GM18498 (cell line): ENCODE measurements around the gene NR6A1.
A peak's percentile ranks its signal among the peaks of the same experiment; 100 is the strongest.

Experiments used
- ATAC-seq: cut with Tn5 transposase; IDR thresholded peaks from one replicate; pipeline ENCODE4 v1.9.1; 2021; ENCODE audit warnings: mild to moderate bottlenecking, moderate library complexity; ENCODE audit not compliant: unreplicated experiment

The NR6A1 gene

DNA sequence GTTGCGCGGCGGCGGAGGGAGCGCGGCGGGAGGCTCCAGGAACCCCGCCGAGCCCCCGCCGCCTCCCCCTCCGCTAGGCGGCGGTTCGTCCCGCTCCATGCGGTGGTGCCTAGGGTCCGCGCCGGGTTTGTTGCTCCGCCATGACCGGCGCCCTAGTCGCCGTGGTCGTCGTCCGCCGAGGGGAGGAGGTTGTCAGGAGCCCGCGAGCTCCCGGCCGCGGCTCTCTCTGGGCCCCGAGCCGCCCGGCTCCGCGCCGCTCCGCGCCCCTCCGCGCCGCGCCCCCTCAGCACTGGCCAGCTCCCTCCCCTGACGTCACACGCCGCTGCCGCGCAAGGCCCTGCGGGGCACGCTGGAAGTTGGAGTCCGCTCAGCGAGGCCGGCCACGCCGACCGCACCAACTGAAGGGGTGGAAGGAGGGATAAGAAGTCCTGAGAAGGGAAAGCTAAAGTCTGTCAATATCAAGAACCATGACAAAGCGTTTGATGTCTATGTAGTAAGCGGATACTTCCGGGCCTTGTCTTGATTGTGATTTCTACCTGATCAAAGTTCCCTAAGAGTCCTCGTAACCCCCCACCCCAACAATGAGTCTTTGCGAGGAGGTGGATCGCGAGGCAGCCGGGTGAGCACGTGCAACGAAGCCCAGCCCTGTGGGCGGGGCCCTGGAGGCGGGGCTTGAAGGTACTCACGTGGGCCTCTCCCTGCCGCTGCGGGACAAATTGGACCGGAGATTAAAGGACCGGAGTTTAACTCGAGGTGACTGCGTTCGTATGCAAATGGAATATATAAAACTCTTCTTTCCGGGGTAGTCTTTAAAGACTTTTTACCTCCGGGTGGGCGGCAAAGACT, at the start of gene NR6A1:
NR6A1 (minus strand) TSS at position 291 of the 846 bp plus-strand sequence.
- peak; percentile 90 for ATAC-seq

DNA sequence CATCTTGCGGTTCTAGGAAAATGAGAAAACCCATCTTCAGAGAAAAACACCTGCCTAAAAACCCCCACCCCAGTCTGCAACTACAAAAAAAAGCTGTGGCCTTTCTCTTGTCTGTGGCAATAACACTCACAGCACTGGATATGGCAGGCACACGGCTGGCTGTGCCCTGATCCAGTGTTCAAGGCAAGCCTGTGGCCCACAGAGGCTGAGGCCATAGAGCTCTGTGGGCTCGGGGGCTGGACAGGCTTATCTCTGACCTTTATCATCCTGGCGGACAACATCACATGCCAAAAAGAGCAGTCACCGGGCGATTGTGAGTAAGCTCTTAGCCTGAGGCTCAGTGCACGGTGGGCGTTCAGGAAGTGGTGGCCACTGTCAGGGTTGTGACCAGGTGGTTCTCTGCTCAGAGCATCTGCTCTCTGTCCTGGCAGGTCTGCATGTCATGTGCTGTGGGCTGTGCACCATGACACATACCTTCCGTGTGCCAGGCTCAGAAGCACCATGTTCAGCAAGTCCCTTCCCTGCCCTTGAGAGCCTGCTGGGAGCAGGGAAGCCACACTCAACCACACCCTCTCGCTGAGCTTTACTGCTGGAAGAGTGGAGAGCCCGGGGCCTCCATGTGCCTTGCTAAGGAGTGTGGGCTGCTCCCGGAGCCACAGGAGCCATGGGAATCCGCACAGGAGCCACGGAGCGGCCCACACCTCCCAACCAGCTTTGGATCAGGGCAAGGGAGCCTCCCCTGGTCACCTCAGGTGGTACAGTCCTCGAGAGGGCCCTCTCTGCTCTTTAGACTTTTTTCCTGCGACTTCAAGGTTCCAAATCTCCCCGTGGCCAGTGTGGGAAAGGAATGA, 47.5 kb upstream of the NR6A1 start:
- no peak for ATAC-seq

DNA sequence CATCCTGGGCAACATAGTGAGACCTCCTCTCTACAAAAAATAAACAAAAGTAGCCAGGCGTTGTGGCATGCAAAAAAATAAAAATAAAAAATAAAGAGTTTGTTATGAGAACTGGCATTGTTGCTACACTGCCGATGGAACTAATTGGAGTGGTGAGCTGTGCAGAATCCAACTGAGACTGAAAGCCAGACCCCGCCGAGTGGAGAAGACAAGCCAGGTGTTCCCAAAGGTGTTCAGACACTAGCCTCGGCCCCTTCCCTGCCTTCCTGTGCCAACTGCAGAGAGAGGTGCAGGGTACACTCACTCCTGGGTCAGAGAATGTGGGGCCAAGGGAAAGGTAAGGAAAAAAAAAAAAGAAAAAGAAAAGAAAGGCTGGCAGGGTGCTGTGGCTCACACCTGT, 44.5 kb upstream of the NR6A1 start:
- ATAC-seq: no peak

DNA sequence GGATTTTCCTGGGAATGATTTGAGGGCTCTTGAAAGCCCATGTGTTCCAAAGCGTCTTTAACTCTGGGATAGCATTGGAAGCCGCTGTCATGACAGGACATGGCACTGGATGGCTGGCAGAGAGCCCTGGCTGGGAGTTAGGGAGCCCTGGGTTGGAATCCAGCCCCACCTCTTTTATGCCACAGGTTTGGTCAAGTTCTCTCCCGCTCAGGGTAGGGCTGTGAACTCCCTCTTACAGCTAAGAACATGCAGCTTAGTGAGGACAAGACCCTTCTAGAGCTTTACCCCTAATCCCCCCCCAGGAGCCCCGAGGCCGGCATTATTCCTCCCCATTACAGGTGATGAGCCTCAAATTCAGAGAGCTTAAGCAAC, 43.0 kb upstream of the NR6A1 start:
- ATAC-seq: no peak

DNA sequence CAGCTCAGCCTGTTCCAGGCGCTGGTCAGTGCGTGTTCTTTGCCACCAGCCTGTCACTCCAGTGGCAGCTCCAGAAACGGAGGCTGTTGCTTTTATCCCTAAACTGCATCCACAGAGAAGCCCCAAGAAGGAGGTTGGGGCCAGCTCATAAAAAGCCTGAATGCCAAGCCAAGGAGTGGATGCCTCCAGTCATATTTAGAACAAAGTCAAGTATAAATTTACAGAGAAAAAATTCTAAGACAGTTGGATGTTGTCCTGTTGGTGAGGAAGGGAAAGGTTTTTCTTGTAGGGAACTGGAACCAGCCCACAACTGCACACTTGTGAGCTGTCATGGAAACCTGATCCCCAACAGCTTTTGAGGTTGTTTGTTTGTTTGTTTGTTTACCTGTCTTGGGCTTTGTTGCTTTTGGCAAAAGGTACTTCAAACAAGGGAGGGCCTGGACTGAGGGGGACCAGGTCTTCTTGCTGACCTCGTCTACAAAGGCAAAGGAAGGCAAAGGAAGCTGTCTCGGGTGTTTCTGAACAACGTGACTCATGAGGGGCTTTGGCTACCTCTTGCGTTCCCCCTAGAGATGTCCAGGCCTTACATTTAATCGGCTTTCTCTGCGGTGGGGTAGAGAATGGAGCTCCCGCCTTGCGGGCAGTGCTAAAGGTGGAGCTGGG, 42.5 kb upstream of the NR6A1 start:
- ATAC-seq: no peak

DNA sequence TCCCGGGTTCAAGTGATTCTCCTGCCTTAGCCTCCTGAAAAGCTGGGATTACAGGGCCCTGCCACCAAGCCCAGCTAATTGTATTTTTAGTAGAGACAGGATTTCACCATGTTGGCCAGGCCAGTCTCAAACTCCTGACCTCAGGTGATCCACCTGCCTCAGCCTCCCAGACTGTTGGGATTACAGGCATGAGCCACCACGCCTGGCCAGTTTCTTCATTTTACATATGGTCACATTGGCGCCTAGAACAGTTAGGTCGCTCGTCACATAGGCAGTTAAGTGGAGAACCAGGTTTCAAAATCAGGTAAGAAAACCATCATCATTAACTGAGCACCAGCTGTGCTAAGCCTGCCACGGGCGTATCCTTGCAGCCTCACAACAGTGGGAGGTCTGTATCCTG, 41.9 kb upstream of the NR6A1 start:
- no peak for ATAC-seq

DNA sequence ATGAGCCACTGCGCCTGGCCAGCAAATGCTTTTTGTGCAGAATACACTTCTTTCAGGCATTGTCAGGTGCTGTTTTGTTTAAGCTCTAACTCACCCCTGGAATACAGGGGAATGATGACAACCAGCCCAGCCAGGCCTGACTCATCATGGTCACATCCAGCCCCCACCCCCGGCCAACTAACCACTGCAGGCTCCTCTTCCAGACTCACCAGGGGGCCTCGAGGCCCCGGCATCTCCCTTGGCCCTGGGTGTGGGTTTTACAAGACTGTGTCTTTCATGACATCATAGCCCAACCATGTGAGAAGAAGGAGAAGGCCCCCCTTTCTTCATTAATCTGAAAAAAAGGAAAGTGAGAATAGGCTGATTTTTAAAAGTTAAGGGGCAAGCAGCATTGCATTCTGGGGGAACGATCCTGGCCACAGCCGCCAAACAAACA, 41.3 kb upstream of the NR6A1 start:
- ATAC-seq: no peak

DNA sequence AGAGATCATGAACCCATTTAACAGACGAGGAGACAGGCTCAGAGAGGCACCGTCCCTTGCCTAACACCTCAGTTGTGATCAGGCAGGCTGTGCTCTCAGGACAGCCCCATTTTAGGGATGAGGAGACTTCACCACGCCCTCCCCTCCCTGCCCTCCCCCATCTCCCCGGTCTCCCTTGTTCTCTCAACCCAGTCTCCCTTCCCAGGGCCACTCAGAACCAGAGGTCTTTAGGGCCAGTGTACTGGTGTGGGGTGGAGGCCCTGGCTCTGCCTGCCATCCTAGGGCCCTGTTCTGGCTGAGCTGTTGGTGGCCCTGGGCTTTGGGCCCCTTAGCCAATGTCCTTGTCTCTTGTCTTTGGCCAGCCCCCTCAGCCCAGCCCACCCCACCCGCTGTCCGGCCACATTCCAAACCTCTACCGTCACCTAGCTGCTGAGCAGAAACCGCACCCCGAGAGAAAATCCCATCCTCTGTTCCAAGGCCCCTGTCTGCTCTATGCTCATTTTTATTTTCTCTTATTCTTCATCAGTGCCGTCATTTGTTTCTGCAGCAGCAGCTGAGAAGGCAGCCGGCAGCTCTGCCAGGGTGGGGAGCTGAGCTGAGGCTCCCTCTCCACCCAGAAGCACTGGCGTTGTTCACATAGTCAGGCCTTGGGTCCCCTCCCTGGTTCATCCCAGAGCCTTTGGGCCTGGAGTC, 39.7 kb upstream of the NR6A1 start:
- ATAC-seq: no peak

DNA sequence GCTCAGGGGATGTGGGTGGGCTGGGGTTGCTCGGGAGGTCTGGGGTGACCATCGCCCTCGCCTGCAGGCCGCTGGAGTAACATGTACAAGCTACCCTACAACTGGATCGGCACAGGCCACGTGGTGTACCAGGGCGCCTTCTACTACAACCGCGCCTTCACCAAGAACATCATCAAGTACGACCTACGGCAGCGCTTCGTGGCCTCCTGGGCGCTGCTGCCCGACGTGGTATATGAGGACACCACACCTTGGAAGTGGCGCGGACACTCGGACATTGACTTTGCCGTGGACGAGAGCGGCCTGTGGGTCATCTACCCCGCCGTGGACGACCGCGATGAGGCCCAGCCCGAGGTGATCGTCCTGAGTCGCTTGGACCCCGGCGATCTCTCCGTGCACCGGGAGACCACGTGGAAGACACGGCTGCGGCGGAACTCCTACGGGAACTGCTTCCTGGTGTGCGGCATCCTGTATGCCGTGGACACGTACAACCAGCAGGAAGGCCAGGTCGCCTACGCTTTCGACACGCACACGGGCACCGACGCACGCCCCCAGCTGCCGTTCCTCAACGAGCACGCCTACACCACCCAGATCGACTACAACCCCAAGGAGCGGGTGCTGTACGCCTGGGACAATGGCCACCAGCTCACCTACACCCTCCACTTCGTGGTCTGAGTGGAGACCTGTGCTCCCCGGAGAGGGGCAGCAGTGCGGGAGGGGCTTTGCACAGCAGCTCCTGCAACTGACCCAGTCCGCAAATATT, 38.8 kb upstream of the NR6A1 start:
- ATAC-seq: no peak

DNA sequence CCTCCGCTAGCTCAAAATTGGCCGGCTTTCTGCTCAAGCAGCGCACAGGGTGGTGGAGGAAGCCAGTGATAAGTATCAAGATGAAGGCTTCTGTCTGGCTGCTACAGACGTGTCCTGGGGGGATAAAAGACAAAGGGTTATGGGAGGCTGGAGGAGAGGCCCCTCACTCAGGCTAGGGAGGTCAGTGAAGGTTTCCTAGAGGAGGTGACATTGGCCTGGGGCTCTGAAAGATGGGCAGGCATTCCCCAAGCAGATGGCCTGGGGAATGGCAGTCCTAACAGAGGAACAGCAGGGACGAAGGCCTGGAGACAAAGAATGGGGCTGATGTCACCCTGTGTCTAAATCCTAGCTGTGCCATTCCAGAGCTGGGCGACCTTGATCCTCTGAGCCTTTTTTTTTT, 38.1 kb upstream of the NR6A1 start:
- ATAC-seq: no peak

DNA sequence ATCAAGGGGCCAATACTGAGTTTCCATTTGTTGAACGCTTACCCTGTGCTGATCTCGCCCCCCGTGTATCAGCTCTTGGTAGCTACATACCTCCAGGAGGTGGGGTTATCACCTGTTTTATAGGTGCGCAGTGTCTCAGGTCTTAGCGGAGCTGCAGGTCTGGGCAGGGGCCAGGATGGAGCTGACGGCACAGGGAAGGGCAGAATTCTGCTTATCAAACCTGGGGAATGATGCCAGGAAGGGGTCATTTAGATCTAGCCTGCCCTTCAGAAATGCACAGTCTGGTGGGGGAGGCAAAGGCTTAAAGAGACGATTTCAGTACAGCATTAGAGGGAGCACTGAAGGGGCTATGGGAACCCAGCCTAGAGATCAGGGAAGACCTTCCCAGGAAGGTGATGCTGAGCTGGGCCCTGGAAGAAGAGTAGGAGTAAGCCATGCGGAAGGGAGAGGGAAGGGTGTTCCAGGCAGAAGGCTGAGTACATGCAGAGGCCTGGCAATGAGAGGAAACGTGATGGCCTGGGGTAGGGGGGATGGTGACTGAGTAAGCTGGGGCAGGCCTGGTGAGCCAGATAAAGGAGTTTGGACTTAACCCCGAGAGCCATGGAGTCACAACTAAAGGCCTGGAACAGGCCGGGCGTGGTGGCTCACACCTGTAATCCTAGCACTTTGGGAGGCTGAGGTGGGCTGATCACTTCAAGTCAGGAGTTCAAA, 37.3 kb upstream of the NR6A1 start:
- no peak for ATAC-seq

DNA sequence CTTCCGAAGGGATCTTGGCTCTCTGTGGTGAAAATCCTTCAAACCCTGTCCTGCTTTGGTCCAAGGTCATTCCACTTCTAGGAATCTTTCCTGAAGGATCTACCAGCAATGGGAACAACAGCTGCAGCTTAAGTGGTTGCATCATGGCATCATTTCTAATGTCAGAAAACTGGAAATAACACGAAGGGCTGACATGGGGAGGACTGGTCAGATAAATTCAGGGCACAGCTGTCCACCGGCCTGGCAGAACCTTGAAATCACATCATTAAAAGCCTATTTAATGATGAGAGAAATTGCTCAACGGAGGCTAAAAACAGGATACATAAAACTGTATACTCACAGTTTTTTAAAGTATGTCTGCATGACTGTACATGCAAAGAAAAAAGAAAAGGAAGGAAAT, 34.1 kb upstream of the NR6A1 start:
- ATAC-seq: no peak

DNA sequence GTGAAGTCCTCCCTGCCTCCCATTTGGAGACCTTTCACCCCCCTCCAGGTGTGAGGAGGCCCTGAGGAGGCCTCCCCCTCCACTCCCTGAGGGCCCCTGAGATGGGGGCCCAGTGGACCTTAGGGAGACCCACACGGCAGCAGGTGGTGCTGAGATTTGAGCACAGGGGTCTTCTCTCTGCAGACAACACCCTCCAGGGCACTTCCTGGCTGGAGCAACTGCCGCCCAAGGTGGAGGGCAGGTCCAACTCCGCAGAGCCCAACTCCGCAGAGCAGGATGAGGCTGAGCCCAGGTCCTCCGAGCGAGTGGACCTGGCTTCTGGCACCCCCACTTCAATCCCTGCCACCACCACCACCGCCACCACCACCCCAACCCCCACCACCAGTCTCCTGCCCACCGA, 32.8 kb upstream of the NR6A1 start:
- no peak for ATAC-seq

DNA sequence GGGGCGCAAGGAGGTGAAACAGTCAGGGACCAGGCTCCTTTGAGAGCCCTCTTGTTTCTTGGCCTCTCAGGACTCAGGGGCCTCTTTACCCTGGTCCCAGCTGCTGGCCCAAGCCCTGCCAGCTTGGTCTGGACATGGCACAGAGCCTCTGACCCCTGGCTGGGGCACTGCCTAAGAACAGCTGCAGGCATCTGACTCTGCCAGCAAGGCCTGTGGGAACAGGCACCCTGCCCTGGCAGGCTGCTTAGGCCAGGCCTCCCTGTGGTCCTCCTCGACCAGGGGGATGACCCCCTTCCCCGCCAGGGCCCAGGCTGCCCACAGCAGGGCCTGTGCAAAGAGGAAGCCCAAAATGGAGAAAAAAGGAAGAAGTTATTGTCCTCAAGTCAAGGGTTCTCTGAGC, 31.3 kb upstream of the NR6A1 start:
- ATAC-seq: no peak

DNA sequence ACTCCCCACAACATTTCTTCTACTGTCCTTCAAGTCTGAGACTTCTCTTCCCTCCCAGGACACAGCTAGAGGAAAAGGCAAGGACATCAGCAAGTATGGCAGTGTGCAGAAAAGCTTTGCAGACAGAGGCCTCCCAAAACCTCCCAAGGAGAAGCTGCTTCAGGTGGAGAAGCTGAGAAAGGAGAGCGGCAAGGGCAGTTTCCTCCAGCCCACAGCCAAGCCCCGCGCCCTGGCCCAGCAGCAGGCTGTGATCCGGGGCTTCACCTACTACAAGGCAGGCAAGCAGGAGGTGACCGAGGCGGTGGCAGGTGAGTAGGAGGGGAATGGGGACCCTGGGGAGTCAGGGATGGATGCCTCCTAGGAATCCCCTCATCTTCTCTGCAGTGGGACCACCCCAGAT, 30.2 kb upstream of the NR6A1 start:
- ATAC-seq: no peak

DNA sequence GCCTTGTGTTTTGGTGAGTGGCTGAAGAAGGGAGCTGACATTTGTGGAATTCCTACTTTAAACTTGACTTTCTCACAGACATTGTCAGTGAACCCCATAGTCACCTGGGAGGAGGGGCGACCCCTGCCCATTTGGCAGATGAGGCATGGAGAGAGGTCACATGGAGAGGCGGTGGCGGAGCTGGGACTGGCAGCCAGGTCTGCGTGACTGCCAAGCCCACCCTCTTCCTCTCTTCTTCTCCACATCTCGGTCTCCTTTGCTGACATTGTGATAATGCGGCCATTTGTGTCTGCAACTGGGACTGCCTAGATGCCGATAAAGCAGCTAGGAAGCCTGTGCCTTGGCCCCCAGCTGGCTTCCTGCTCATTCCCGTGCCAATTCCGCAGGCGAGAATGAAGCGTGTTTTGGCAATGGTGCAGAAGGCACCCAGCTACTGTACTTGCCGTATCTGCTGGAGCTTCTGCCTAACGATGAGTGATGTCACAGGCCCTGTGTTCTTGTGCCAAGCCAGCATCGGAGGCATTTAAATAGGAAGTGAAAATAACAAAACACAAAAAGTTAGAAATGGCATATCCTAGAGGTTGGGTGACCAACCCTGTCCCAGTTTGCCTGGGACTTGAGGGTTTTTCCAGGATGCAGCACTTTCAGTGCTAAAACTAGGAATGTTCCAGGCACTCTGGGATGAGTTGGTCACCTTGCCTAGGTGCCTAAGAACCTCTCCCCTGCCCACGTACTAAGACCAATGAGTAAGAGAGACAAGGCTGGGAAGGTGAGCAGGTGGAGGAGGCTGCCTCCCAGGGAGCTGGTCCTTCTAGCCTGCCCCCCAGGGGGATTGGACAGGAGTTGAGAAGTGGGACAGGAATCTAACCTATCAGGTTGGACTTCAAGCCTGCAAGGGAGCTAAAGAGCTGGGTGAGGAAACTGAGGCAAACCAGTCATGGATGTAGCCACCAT, 29.5 kb upstream of the NR6A1 start:
- ATAC-seq: peak; percentile 75

DNA sequence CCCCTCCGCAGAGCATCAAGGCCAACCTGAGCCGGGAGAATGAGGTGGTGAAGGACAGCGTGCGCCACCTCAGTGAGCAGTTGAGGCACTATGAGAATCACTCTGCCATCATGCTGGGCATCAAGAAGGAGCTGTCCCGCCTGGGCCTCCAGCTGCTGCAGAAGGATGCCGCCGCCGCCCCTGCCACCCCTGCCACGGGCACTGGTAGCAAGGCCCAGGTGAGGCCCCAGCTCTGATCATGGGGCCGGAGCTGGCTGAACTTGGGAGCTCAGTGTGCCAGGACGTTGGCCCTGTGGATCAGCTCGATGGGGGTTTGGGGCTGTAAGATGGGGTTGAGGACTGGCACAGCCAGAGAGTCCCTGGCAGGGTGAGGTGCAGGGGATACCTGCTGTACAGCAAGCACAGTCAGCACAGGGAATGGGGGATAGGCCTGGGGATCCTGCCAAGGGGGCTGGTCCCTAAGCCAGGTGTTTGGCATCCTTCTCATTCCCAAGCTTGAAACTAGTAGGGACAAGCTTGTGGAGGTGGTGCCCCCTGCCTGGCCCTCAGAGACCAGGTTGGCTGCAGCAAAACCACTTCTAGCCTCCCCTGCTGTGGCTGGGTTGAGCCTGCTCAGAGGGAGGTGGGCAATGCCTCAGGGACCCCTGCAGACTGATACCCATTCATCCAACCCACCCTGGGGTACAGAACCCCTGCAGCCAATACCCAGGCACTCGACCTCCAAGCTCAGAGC, 28.3 kb upstream of the NR6A1 start:
- ATAC-seq: no peak
